Thyroid gland (tissue), 4 donors: ENCODE measurements around the gene COX19.

Experiments
- CTCF ChIP-seq, 6 experiments: fragments of 200-600 bp in 3 of 6; fragments of 450-650 bp in 3 of 6; sonication (generic) in 3 of 6; IDR thresholded peaks; one replicate each; pipeline ENCODE4 v1.5.1; 2016 to 2019; ENCODE audit warnings: antibody characterized with exemption in 6 of 6, mild to moderate bottlenecking in 2 of 6, inconsistent platforms in 1 of 6, moderate library complexity in 1 of 6
- POLR2A ChIP-seq, 2 donors: fragments of 450-650 bp; IDR thresholded peaks; one replicate each; pipeline ENCODE4 v1.6.1; 2017; ENCODE audit warnings: antibody characterized with exemption in 2 of 2, mild to moderate bottlenecking in 2 of 2, moderate library complexity in 1 of 2

- TF ChIP-seq POLR2A (IDR thresholded peaks at IDR 0.05) (no peak), CTCF (IDR thresholded peaks at IDR 0.05) (no peak)
Observed at GRCh38 chr7:990933-991728, 15.8 kb upstream of the COX19 start.
